Peyer's patch (tissue), 4 donors: ENCODE data around the gene CEP63. TPM values are rescaled to one million over a fixed set of nuclear protein-coding genes. Genes with fewer than 3 reads are reported as not detected.

ENCODE experiments used
- DNase-seq, 3 donors: peaks; one replicate each; pipeline ENCODE4 v3.0.0-alpha.2; 2017 to 2019
- H3K27ac ChIP-seq, 4 donors: fragments of 200-600 bp; sonication (generic); one replicate each; pipeline ENCODE4 v1.5.1; 2016 to 2019
- H3K27me3 ChIP-seq, 2 donors: fragments of 200-600 bp; sonication (generic); one replicate each; pipeline ENCODE4 v1.5.1; 2019
- H3K36me3 ChIP-seq, 3 donors: fragments of 200-600 bp; sonication (generic); one replicate each; pipeline ENCODE4 v1.5.1; 2016 to 2019
- H3K4me1 ChIP-seq, 4 donors: fragments of 200-600 bp; sonication (generic); one replicate each; pipeline ENCODE4 v1.5.1; 2016 to 2019
- H3K4me3 ChIP-seq, 4 donors: fragments of 200-600 bp; sonication (generic); 1 replicate in 3 of 4; 2 replicates in 1 of 4; pipeline ENCODE4 v1.5.1; 2016 to 2019; ENCODE audit warnings: mild to moderate bottlenecking in 1 of 4
- H3K9me3 ChIP-seq, 4 donors: fragments of 200-600 bp; sonication (generic); one replicate each; pipeline ENCODE4 v1.5.1; 2016 to 2019; ENCODE audit warnings: mild to moderate bottlenecking in 1 of 4
- POLR2A ChIP-seq, 2 donors: fragments of 450-650 bp; IDR thresholded peaks; one replicate each; pipeline ENCODE4 v1.5.1; 2017; ENCODE audit warnings: antibody characterized with exemption in 2 of 2, mild to moderate bottlenecking in 2 of 2, moderate library complexity in 2 of 2
- total RNA-seq, 4 donors: library from RNA; depleted of rRNA; stranded (reverse); fragments of >200 nt; gene quantifications; one replicate each; pipeline ENCODE4 v1.1.0, GENCODE V29; 2016
- TF ChIP-seq, protein P1 (sequence below), 6 experiments: fragments of 450-650 bp in 4 of 6; fragments of 200-600 bp in 2 of 6; sonication (generic) in 1 of 6; IDR thresholded peaks; one replicate each; pipeline ENCODE4 v1.5.1; 2017 to 2019; ENCODE audit warnings: antibody characterized with exemption in 6 of 6, mild to moderate bottlenecking in 3 of 6, moderate library complexity in 1 of 6

Gene CEP63
- total RNA-seq, 4 donors from 2014 or later = 13.3 to 67.7 (median 19.6) TPM

- no peaks in the 10 kb centered on the region for H3K27me3 ChIP-seq
- no peak overlapping the region for H3K27ac ChIP-seq
- H3K9me3 ChIP-seq = no peaks in the 10 kb centered on the region
- no peak overlapping the region for H3K4me3 ChIP-seq
- no peaks in the 10 kb centered on the region for H3K4me1 ChIP-seq
- TF ChIP-seq POLR2A (IDR thresholded peaks at IDR 0.05) = no peak
- TF ChIP-seq, protein P1, sequence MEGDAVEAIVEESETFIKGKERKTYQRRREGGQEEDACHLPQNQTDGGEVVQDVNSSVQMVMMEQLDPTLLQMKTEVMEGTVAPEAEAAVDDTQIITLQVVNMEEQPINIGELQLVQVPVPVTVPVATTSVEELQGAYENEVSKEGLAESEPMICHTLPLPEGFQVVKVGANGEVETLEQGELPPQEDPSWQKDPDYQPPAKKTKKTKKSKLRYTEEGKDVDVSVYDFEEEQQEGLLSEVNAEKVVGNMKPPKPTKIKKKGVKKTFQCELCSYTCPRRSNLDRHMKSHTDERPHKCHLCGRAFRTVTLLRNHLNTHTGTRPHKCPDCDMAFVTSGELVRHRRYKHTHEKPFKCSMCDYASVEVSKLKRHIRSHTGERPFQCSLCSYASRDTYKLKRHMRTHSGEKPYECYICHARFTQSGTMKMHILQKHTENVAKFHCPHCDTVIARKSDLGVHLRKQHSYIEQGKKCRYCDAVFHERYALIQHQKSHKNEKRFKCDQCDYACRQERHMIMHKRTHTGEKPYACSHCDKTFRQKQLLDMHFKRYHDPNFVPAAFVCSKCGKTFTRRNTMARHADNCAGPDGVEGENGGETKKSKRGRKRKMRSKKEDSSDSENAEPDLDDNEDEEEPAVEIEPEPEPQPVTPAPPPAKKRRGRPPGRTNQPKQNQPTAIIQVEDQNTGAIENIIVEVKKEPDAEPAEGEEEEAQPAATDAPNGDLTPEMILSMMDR (IDR thresholded peaks at IDR 0.05) = no peak
- no peak for DNase-seq
- H3K36me3 ChIP-seq = no peaks in the 10 kb centered on the region
These were observed 136.0 kb downstream of the CEP63 start for GRCh38 chr3:134621854-134622253.

GRCh38 chr3:134622806-134623365 lies 137.0 kb downstream of the CEP63 start:
- H3K9me3 ChIP-seq = no peaks in the 10 kb centered on the region
- TF ChIP-seq POLR2A (IDR thresholded peaks at IDR 0.05) = no peak
- TF ChIP-seq, protein P1 (IDR thresholded peaks at IDR 0.05) = no peak
- no peaks in the 10 kb centered on the region for H3K4me1 ChIP-seq
- H3K27ac ChIP-seq = no peak overlapping the region
- peak in 2 of 3 donors; percentile 29 to 43 for DNase-seq
- no peaks in the 10 kb centered on the region for H3K36me3 ChIP-seq
- no peak overlapping the region for H3K4me3 ChIP-seq
- no peaks in the 10 kb centered on the region for H3K27me3 ChIP-seq

GRCh38 chr3:134623615-134624245 lies 137.9 kb downstream of the CEP63 start:
- DNase-seq = peak in 1 of 3 donors; percentile 18
- TF ChIP-seq POLR2A (IDR thresholded peaks at IDR 0.05) = no peak
- TF ChIP-seq, protein P1 (IDR thresholded peaks at IDR 0.05) = no peak
- Histone ChIP-seq H3K4me1 (no peaks in the 10 kb centered on the region), H3K4me3 (no peak overlapping the region), H3K9me3 (no peaks in the 10 kb centered on the region), H3K27ac (no peak overlapping the region), H3K36me3 (no peaks in the 10 kb centered on the region), H3K27me3 (no peaks in the 10 kb centered on the region)

Other genes starting within 250 kb of the CEP63 start
- 10 to 100 TPM; 24.3 to 71.4 (median 38.2) TPM for gene RYK, start 235.2 kb upstream of the CEP63 start, total RNA-seq
- gene AMOTL2, start 111.6 kb upstream of the CEP63 start, total RNA-seq = 10 to 100 TPM; 20.3 to 72.8 (median 31.6) TPM
- gene ANAPC13, start 72 bp upstream of the CEP63 start, total RNA-seq = 10 to 100 TPM; 24.5 to 50.3 (median 39.9) TPM
- gene KY, start 165.0 kb downstream of the CEP63 start, total RNA-seq = under 1 TPM in 1 of 4 donors, not detected in 3; 0.88 TPM